T-cell (primary cell): ENCODE results near the gene GIT2. TPM values are rescaled to one million over a fixed set of nuclear protein-coding genes. Genes with fewer than 3 reads are reported as not detected.

ENCODE experiments used
- ATAC-seq, 4 experiments: fragments of 200-7000 bp in 3 of 4; fragments of 150-1000 bp in 1 of 4; cut with Tn5 transposase; replicated peaks in 1 of 4; 1 replicate in 3 of 4; 2 replicates in 1 of 4; pipeline ENCODE4 v1.10.0; 2021; ENCODE audit warnings: moderate library complexity in 3 of 4, mild to moderate bottlenecking in 2 of 4, moderate number of reproducible peaks in 1 of 4
- CTCF ChIA-PET, 2 donors: fragments of 300-600 bp; sonication (Branson Sonifier 250); formaldehyde crosslinking; loops; one replicate each; lab custom pipeline; 2022; ENCODE audit warnings: antibody characterized with exemption in 2 of 2; lab: Charles Lee
- POLR2A ChIA-PET, 2 donors: fragments of 300-600 bp; sonication (Branson Sonifier 250); formaldehyde crosslinking; loops; one replicate each; lab custom pipeline; 2022; ENCODE audit warnings: antibody characterized with exemption in 2 of 2; lab: Charles Lee
- DNase-seq, 35 experiments: peaks; one replicate each; pipeline versions ENCODE4 v3.0.0 to v3.0.0-alpha.2; 2013 to 2023
- H3K27ac ChIP-seq: one replicate; pipeline ENCODE4 v1.5.1; 2013; ENCODE audit warnings: low read length
- H3K27me3 ChIP-seq, 2 experiments: replicated peaks in 1 of 2; 1 replicate in 1 of 2; 2 replicates in 1 of 2; pipeline versions ENCODE4 v1.6.1 to v1.7.0; 2013; ENCODE audit warnings: low read length in 1 of 2, mixed read lengths in 1 of 2; ENCODE audit not compliant: control insufficient read depth in 2 of 2, insufficient read depth in 2 of 2; ENCODE audit errors: extremely low read depth in 1 of 2
- H3K36me3 ChIP-seq, 2 donors: 1 replicate in 1 of 2; 2 replicates in 1 of 2; pipeline versions ENCODE4 v1.6.1 to v1.7.0; 2013; ENCODE audit warnings: low read length in 1 of 2; ENCODE audit not compliant: control insufficient read depth in 2 of 2, insufficient read depth in 1 of 2; ENCODE audit errors: extremely low read depth in 1 of 2
- H3K4me1 ChIP-seq, 2 experiments: 1 replicate in 1 of 2; 2 replicates in 1 of 2; pipeline versions ENCODE4 v1.6.1 to v1.7.0; 2013; ENCODE audit warnings: low read length in 2 of 2, mixed read lengths in 1 of 2; ENCODE audit not compliant: insufficient read depth in 2 of 2, control insufficient read depth in 1 of 2; ENCODE audit errors: extremely low read depth in 1 of 2
- H3K4me3 ChIP-seq, 2 donors: 1 replicate in 1 of 2; 2 replicates in 1 of 2; pipeline versions ENCODE4 v1.5.1 to v1.7.0; 2013; ENCODE audit warnings: mild to moderate bottlenecking in 2 of 2, low read length in 1 of 2, moderate library complexity in 1 of 2; ENCODE audit not compliant: control insufficient read depth in 1 of 2; ENCODE audit errors: extremely low read depth in 1 of 2
- H3K9me3 ChIP-seq: 2 replicates; pipeline ENCODE4 v1.7.0; 2013
- H3K27ac Mint-ChIP-seq, 2 donors: one replicate each; pipeline ENCODE4 v1.8.0; 2020 to 2021; ENCODE audit warnings: mild to moderate bottlenecking in 2 of 2, mixed read lengths in 2 of 2
- H3K27me3 Mint-ChIP-seq, 2 donors: one replicate each; pipeline ENCODE4 v1.8.0; 2021 to 2022; ENCODE audit warnings: mixed read lengths in 2 of 2
- H3K36me3 Mint-ChIP-seq: one replicate; pipeline ENCODE4 v1.8.0; 2021; ENCODE audit warnings: mixed read lengths
- H3K4me1 Mint-ChIP-seq, 3 donors: one replicate each; pipeline ENCODE4 v1.8.0; 2020 to 2022; ENCODE audit warnings: mixed read lengths in 3 of 3, mild to moderate bottlenecking in 1 of 3
- H3K4me3 Mint-ChIP-seq, 3 donors: one replicate each; pipeline ENCODE4 v1.8.0; 2020 to 2022; ENCODE audit warnings: mild to moderate bottlenecking in 3 of 3, mixed read lengths in 3 of 3, moderate library complexity in 3 of 3
- H3K9me3 Mint-ChIP-seq, 3 donors: one replicate each; pipeline ENCODE4 v1.8.0; 2020 to 2022; ENCODE audit warnings: mixed read lengths in 3 of 3
- WGBS: methylation state at CpG from one replicate; pipeline ENCODE4 v1.1.5; 2013; ENCODE audit warnings: missing lambda C conversion rate; ENCODE audit not compliant: insufficient coverage; 5-methylcytosine and 5-hydroxymethylcytosine counted together
- total RNA-seq, 35 experiments: library from RNA in 6 of 35; stranded (reverse) in 6 of 35; fragments of 120-200 nt in 1 of 35; gene quantifications; one replicate each; pipeline versions ENCODE4 v1.2.1 to v1.2.4 and lab custom pipeline; 2013 to 2026

The GIT2 gene
- total RNA-seq, 5 donors from 2014 or later (not counting 1 experiment from before 2014, with no cell fraction given): 96.7 to 132 (median 108) TPM

- H3K9me3 ChIP-seq: no peaks in the 10 kb centered on the region
- Mint-ChIP-seq H3K9me3 (no peaks in the 10 kb centered on the region), H3K36me3 (no peaks in the 10 kb centered on the region), H3K4me1 (peaks cover 40 to 50% (median 43%) of the 10 kb centered on the region in 3 donors), H3K27ac (peak overlapping the region in 1 of 2 donors; percentile 48), H3K27me3 (no peaks in the 10 kb centered on the region), H3K4me3 (no peak overlapping the region)
- H3K27me3 ChIP-seq: no peaks in the 10 kb centered on the region
- CTCF ChIA-PET: interaction anchor here (0.6 to 0.7 kb wide), 2 partner anchors 46 to 1330 kb away, joined by 3 to 4 read pairs; partner anchors contain the start of gene SART3 (in 1 of the 2)
- H3K4me3 ChIP-seq: no peak overlapping the region
- POLR2A ChIA-PET: no interaction called here
- ATAC-seq (no peak), DNase-seq (no peak)
- H3K27ac ChIP-seq: no peak overlapping the region
- H3K36me3 ChIP-seq: no peaks in the 10 kb centered on the region
- 98% methylated on average over 9 of the region's 13 CpGs for WGBS
- H3K4me1 ChIP-seq: peaks cover 11 to 52% of the 10 kb centered on the region in 2 experiments
These were observed 105.5 kb downstream of the GIT2 start for GRCh38 chr12:109890620-109891170.

GRCh38 chr12:109888179-109889020, 107.8 kb downstream of the GIT2 start:
- no peak overlapping the region for H3K4me3 ChIP-seq
- H3K27me3 Mint-ChIP-seq: no peaks in the 10 kb centered on the region
- peak overlapping the region; percentile 93 for H3K27ac ChIP-seq
- H3K27me3 ChIP-seq: no peaks in the 10 kb centered on the region
- no peaks in the 10 kb centered on the region for H3K36me3 ChIP-seq
- DNase-seq: peak in 8 of 35 experiments; percentile 4 to 61 (median 18)
- no peaks in the 10 kb centered on the region for H3K9me3 ChIP-seq
- CTCF ChIA-PET: interaction anchor here in 1 of 2 donors (0.6 to 1.6 kb wide), 7 partner anchors 8 to 83 kb away, joined by 3 to 6 read pairs (median 3); partner anchors contain the start of gene GLTP
- peak overlapping the region; percentile 54 to 69 (median 67) for H3K4me3 Mint-ChIP-seq
- ATAC-seq: peak; percentile 69 to 84 (median 81)
- H3K4me1 ChIP-seq: peaks cover 11 to 49% of the 10 kb centered on the region in 2 experiments
- H3K4me1 Mint-ChIP-seq: peaks cover 40 to 45% (median 43%) of the 10 kb centered on the region in 3 donors
- POLR2A ChIA-PET: interaction anchor here (0.7 to 0.8 kb wide), 2 partner anchors 151 to 1526 kb away, joined by 3 to 7 read pairs; no protein-coding TSS in a partner anchor
- peak overlapping the region; percentile 97 to 100 for H3K27ac Mint-ChIP-seq
- 20% methylated on average over 3 of the region's 12 CpGs for WGBS
- no peaks in the 10 kb centered on the region for H3K9me3 Mint-ChIP-seq
- H3K36me3 Mint-ChIP-seq: no peaks in the 10 kb centered on the region

GRCh38 chr12:109885616-109886015, 110.6 kb downstream of the GIT2 start:
- ATAC-seq (no peak), DNase-seq (no peak)
- no peaks in the 10 kb centered on the region for H3K27me3 ChIP-seq
- POLR2A ChIA-PET: interaction anchor here (0.6 kb wide), 2 partner anchors 123 to 760 kb away, joined by 3 to 5 read pairs; no protein-coding TSS in a partner anchor
- Mint-ChIP-seq H3K36me3 (no peaks in the 10 kb centered on the region), H3K9me3 (no peaks in the 10 kb centered on the region), H3K27me3 (no peaks in the 10 kb centered on the region), H3K4me1 (peaks cover 35 to 37% (median 37%) of the 10 kb centered on the region in 3 donors), H3K4me3 (no peak overlapping the region), H3K27ac (no peak overlapping the region)
- H3K4me3 ChIP-seq: no peak overlapping the region
- no peak overlapping the region for H3K27ac ChIP-seq
- H3K36me3 ChIP-seq: no peaks in the 10 kb centered on the region
- no peaks in the 10 kb centered on the region for H3K9me3 ChIP-seq
- CTCF ChIA-PET: interaction anchor here in 1 of 2 donors (0.6 kb wide), 1 partner anchor 10 kb away, joined by 5 read pairs; no protein-coding TSS in a partner anchor
- WGBS: 98% methylated on average over 7 of the region's 10 CpGs
- H3K4me1 ChIP-seq: peaks cover 16 to 40% of the 10 kb centered on the region in 2 experiments

- Mint-ChIP-seq H3K36me3 (no peaks in the 10 kb centered on the region), H3K4me1 (peaks cover 37 to 38% (median 37%) of the 10 kb centered on the region in 3 donors), H3K27me3 (no peaks in the 10 kb centered on the region), H3K27ac (no peak overlapping the region), H3K9me3 (no peaks in the 10 kb centered on the region), H3K4me3 (no peak overlapping the region)
- no peaks in the 10 kb centered on the region for H3K9me3 ChIP-seq
- no peak overlapping the region for H3K27ac ChIP-seq
- no peak for ATAC-seq
- ChIA-PET POLR2A (no interaction called here), CTCF (no interaction called here)
- H3K27me3 ChIP-seq: no peaks in the 10 kb centered on the region
- peaks cover 20 to 39% of the 10 kb centered on the region in 2 experiments for H3K4me1 ChIP-seq
- H3K36me3 ChIP-seq: no peaks in the 10 kb centered on the region
- DNase-seq: no peak
- 66% methylated on average over 4 of the region's 4 CpGs for WGBS
- H3K4me3 ChIP-seq: no peak overlapping the region
These were observed 112.7 kb downstream of the GIT2 start for GRCh38 chr12:109883461-109883860.

GRCh38 chr12:109881752-109882151, 114.4 kb downstream of the GIT2 start:
- DNase-seq: no peak

GRCh38 chr12:109880938-109881337, 115.2 kb downstream of the GIT2 start:
- H3K4me1 ChIP-seq: peaks cover 16 to 37% of the 10 kb centered on the region in 2 experiments
- peaks cover 44 to 48% (median 46%) of the 10 kb centered on the region in 3 donors for H3K4me1 Mint-ChIP-seq
- no peaks in the 10 kb centered on the region for H3K27me3 Mint-ChIP-seq
- peak overlapping the region; percentile 84 to 95 for H3K27ac Mint-ChIP-seq
- ChIA-PET CTCF (interaction anchor here (1.2 to 1.5 kb wide), 4 partner anchors 8 to 75 kb away, joined by 3 to 11 read pairs (median 6); no protein-coding TSS in a partner anchor), POLR2A (no interaction called here)
- H3K27ac ChIP-seq: peak overlapping the region; percentile 69
- H3K4me3 ChIP-seq: peak overlapping the region; percentile 51 to 60
- ATAC-seq (no peak), DNase-seq (no peak)
- H3K9me3 ChIP-seq: no peaks in the 10 kb centered on the region
- H3K36me3 Mint-ChIP-seq: no peaks in the 10 kb centered on the region
- H3K9me3 Mint-ChIP-seq: no peaks in the 10 kb centered on the region
- no peaks in the 10 kb centered on the region for H3K36me3 ChIP-seq
- H3K27me3 ChIP-seq: no peaks in the 10 kb centered on the region
- WGBS: 23% methylated on average over 8 of the region's 9 CpGs
- H3K4me3 Mint-ChIP-seq: peak overlapping the region; percentile 80 to 90 (median 83)

More at GRCh38 chr12:109881752-109882151, 114.4 kb downstream of the GIT2 start:
- Histone ChIP-seq H3K27ac (no peak overlapping the region), H3K9me3 (no peaks in the 10 kb centered on the region), H3K27me3 (no peaks in the 10 kb centered on the region), H3K4me3 (no peak overlapping the region), H3K4me1 (peaks cover 16 to 34% of the 10 kb centered on the region in 2 experiments), H3K36me3 (no peaks in the 10 kb centered on the region)
- no peak for ATAC-seq
- no CpG with 5 or more reads among the region's 2 CpGs for WGBS
- no peak overlapping the region for H3K27ac Mint-ChIP-seq
- no peaks in the 10 kb centered on the region for H3K9me3 Mint-ChIP-seq
- H3K4me3 Mint-ChIP-seq: peak overlapping the region in 2 of 3 donors; percentile 80 to 90
- no peaks in the 10 kb centered on the region for H3K36me3 Mint-ChIP-seq
- POLR2A ChIA-PET: no interaction called here
- H3K27me3 Mint-ChIP-seq: no peaks in the 10 kb centered on the region
- CTCF ChIA-PET: interaction anchor here (0.5 to 1.5 kb wide), 5 partner anchors 27 to 308 kb away, joined by 3 to 11 read pairs (median 6); no protein-coding TSS in a partner anchor
- peaks cover 35 to 42% (median 42%) of the 10 kb centered on the region in 3 donors for H3K4me1 Mint-ChIP-seq
